Head of caudate nucleus (tissue), 42 donors: Measurements from ENCODE around the gene RLN3.
"Not testable (repeated sequence)": the region's sequence is repeated elsewhere in the genome, so short reads cannot be mapped to it uniquely, and the experiment has no call there.

ENCODE experiments used
- DNase-seq, 42 donors: peaks; one replicate each; pipeline versions ENCODE4 v3.0.0 to v3.0.0-alpha.2; 2020 to 2021; ENCODE audit warnings: mixed read lengths in 7 of 42
- intact Hi-C: fragments of 100-400 bp; cut with DNase I; formaldehyde crosslinking; loops from one replicate; pipeline ENCODE4 v1.15.0; 2022

The RLN3 gene

DNA sequence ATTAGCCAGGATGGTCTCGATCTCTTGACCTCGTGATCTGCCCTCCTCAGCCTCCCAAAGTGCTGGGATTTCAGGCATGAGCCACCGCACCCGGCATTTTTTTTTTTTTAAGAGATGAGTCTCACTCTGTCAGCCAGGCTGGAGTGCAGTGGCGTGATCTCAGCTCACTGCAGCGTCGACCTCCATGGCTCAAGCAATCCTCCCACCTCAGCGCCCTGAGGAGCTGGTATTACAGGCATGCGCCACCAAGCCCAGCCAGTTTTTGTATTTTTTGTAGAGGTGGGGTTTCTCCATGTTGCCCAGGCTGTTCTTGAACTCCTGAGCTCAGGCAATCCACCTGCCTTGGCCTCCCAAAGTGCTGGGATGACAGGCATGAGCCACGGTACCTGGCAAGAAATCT lies 19.9 kb downstream of the RLN3 start:
- intact Hi-C loops, result not testable (repeated sequence)

DNA sequence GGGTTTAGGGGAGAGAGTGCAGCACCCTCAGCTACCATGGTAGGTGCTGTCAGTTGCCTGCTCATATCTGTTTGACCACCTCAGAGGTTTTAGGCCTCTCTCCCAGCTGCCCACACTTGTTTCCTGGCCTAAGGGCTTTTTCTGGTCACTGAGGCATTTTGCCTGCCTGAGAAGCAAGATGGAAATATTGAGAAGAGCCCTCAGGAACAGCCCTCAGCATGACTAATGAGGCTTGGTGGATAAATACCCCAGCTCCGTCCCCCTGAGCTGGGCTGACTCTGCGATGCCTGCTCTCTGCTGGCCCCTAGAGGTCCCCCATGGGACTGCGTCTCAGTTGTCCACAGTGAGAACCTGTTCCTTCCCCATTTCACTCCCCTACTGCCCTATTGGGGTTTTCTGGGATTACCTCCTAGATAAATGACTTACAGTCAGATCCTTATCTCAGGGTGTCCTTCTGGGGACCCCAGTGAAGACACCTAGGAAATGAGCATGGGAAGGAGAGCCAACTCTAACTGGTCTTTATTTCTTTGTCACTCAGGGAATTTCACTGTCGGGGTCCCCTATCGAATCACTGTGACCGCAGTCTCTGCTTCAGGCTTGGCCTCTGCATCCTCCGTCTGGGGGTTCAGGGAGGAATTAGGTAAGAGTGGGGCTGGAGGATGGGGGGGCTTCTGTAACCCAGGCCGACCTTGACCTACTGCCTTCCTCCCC lies 20.6 kb downstream of the RLN3 start:
- intact Hi-C loops, result no loop called here
- peak in 33 of 42 donors; percentile 12 to 75 (median 40) for DNase-seq

More for the DNA sequence above, 19.9 kb downstream of the RLN3 start:
- not testable (repeated sequence) for DNase-seq

DNA sequence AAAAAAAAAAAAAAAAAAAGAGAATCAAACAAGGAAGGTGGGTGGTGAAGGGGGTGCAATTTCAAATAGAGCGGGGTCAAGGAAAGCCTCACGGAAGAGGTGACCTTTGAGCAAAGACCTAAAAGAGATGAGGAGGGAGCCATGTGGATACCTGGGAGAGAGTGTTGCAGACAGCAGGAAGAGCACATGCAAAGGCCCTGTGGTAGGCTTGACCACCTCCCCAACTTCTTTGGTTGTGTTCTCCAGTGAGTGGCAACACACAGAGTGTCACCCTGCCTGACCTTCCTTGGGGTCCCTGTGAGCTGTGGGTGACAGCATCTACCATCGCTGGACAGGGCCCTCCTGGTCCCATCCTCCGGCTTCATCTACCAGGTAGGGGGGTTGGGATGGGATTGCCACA lies 22.6 kb downstream of the RLN3 start:
- no peak for DNase-seq
- intact Hi-C loops, result no loop called here

DNA sequence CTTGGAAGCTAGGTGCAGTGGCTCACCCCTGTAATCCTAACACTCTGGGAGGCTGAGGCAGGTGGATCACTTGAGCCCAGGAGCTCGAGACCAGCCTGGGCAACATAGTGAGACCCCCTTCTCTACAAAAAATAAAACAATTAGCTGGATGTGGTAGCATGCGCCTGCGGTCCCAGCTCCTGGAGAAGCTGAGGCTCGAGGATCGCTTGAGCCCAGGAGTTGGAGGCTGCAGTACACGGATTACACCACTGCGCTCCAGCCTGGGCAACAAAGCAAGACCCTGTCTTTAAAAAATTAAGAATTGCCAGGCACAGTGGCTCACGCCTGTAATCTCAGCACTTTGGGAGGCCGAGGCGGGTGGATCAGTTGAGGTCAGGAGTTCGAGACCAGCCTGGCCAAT lies 23.0 kb downstream of the RLN3 start:
- intact Hi-C loops, DNase-seq: not testable (repeated sequence)

DNA sequence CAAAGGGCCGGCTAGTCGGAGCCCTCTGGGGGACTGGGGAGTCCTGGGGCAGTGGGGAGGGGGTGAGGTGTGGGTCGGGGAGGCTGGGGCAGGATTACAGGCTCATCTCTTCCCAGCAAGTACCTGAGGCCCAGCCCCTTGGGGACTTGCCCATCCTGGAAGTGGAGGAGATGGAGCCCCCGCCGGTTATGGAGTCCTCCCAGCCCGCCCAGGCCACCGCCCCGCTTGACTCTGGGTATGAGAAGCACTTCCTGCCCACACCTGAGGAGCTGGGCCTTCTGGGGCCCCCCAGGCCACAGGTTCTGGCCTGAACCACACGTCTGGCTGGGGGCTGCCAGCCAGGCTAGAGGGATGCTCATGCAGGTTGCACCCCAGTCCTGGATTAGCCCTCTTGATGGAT lies 24.0 kb downstream of the RLN3 start:
- intact Hi-C loops, result no loop called here
- no peak for DNase-seq

DNA sequence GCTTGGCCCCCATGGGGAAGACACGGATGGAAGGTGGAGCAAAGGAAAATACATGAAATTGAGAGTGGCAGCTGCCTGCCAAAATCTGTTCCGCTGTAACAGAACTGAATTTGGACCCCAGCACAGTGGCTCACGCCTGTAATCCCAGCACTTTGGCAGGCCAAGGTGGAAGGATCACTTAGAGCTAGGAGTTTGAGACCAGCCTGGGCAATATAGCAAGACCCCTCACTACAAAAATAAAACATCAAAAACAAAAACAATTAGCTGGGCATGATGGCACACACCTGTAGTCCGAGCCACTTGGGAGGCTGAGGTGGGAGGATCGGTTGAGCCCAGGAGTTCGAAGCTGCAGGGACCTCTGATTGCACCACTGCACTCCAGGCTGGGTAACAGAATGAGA lies 24.5 kb downstream of the RLN3 start:
- intact Hi-C loops, result no loop called here

DNA sequence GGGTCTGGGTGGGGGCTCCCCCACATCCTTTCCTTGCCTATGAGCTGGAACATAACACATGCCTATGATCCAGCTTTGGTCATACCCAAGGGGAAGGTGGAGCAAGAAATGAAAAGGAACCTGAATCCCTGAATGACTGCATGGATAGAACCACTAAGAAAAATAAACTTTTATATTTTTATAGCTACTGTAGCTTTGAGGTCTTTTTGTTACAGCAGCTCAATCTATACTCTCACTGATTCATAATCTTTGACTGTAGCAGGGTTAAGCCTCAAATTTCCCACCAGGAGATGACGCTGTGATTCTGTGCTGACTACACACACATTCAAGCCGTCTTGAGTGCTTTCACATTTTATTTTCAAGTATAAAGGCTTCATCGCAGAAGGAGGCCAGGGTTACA lies 25.1 kb downstream of the RLN3 start:
- intact Hi-C loops, result no loop called here
- no peak for DNase-seq

More for the DNA sequence above, 24.5 kb downstream of the RLN3 start:
- no peak for DNase-seq

DNA sequence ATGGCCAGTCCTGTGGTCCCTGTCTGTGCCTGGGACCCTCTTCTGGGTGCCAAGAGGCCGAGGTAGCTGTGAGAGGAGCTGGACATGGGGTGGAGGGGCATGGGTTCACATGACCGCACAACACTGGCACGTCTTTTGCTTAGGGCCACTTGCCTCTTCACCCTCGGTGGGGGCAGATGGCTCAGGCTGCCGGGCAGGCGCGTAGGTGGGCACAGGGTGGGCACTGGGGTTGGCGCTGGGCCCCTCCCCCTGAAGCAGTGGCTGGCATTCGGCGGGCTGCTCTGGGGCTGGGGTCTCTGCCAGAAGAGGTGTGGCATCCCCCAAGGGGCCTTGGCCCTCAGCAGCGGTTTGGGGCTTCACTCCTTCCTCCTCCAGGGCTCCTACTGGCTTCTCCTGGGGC lies 25.6 kb downstream of the RLN3 start:
- DNase-seq, result no peak
- intact Hi-C loops, result no loop called here

DNA sequence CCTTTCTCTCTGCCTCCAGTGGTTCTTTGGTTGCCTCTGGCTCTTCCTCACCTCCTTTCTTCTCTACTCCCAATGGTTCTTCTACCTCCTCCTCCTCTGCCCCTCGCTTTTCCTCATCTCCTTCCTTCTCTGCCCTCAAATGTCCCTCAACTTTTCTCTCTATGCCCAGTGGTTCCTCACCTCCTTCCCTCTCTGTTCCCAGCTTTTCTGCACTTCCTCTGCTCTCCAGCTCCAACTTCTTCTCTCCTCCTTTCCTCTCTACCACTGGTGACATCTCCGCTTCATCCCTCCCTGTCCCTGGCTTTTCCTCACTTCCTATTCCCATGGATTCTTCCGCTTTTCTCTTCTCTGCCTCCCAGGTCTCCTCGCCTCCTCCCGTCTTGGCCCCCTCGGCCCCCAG lies 26.2 kb downstream of the RLN3 start:
- intact Hi-C loops, result no loop called here
- no peak for DNase-seq

DNA sequence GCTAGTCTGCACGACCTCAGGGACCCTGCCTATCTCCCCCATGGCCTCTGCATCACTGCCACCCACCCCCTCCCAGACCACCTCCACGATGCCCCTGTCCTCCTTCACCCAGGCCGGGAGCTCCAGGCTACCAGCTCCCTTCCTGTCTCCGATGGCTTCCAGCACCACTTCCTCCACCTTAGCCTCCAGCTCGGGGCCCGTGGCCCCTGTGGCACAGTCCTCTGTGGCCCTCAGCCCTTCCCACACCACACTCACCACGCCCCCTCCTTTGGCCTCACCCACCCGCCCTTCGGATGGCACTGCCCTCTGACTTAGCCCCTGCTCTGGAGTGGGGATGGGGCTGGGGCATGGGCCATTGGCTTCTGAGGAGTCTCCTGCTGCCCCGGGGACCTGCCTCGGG lies 26.8 kb downstream of the RLN3 start:
- intact Hi-C loops, result no loop called here
- no peak for DNase-seq

DNA sequence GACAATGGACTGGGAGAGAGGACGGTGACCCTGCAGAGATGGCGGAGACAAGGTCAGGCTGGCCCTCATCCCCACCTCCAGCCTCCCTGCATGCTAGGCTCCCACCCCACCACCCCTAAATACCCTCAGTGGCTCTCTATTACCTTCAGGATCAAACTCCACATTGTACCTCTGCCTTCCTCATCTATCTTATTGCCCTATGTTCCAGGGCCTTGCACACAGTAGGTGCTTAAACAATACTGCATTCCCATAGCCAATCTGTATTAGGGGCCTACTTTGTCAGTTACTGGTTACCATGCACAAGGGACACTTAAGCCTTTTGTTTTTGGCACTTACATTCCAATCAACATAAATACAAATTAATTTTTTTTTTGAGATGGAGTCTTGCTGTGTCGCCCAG lies 27.4 kb downstream of the RLN3 start:
- DNase-seq, result no peak
- intact Hi-C loops, result no loop called here

DNA sequence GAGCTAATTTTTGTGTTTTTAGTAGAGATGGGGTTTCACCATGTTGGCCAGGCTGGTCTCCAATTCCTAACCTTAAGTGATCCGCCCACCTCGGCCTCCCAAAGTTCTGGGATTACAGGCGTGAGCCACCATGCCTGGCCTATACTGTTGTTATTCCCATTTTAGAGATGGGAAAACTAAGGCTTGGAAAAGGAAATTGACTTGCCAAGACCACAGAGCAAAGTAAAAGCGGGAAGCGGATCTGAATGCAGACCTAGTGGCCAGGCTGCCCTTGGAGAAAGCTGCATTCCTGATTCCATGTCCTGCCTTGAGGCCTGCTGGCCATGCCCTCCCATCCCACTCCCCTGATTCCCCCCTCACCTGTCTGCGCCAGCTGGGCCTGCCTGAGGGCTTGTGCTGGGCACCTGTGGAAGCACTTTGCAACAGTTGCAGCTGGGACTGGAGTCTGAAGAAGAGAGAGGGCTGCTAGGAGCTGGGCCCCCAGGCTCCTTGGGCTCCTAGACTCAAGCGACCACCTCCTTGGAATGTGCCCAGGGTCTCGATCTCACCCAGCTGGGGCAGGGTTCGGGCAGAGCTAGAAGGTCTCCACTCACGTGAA lies 28.2 kb downstream of the RLN3 start:
- intact Hi-C loops, result no loop called here
- DNase-seq, result no peak

DNA sequence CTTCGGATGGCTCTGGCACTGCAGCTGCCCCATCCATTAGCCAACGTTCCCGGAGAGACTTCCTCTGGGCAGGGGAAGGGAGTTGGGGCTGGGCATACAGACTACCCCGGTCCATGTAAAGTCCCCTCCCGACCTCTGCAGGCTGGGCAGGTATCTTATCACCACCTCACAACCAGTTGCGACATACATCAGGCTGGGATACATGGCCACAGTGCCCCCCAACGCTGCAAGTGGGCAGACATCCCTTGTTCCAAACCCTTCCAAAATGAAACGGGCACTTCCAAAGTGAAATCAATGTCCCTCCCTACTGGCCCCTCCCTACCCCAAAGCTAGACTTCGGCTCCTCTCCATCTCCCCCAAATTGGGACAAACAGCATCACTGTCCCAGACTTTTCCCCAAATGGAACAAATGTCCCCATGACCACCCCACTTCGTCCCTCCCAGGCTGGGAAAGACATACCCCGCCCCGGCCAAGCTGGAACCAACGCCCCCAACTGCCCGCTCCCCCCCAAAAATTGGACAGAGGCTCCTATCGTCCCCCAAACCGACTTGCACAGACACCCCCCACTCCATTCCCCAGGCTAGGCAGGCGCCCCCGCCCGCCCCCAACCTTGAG lies 28.9 kb downstream of the RLN3 start:
- intact Hi-C loops, result no loop called here

DNA sequence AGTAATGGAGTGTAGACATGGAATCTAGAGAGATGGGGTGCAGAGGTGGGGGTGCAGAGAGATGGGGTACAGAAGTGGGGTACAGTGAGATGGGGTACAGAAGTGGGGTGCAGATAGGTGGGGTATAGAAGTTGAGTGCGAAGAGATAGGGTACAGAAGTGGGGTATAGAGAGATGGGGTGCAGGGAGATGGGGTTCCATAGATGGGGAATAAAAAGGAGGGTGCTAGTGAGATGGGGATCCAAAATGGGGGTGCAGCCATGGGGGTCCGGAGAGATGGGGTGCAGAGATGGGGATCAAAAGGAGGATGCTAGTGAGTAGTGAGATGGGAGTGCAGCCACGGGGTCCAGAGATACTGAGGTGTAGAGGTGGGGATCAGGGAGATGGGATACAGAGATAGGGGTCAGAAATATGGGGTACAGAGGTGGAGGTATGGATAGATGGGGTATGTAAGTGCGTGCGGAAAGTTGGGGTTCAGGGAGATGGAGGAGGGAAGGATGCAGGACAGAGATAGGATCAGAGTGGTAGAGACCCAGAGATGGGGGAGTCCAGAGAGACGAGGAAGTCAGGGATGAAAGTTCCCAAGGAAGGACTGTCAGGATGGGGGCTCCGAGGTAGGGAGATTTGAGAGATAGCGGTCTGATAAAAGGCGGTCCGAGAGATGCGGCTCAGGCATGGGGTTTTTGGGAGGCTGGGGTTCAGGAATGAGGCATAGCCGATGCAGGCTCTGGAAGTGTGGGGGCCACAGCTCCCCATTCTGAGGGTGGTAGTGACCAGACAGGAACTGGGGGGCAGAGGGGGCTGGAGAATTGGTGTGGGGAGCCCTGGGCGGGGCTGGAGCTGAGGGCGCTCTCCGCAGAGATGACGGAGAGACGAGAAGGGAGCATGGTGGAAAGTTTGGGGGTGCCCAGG lies 30.5 kb downstream of the RLN3 start:
- intact Hi-C loops, result no loop called here
- DNase-seq, result no peak

More for the DNA sequence above, 28.9 kb downstream of the RLN3 start:
- no peak for DNase-seq

DNA sequence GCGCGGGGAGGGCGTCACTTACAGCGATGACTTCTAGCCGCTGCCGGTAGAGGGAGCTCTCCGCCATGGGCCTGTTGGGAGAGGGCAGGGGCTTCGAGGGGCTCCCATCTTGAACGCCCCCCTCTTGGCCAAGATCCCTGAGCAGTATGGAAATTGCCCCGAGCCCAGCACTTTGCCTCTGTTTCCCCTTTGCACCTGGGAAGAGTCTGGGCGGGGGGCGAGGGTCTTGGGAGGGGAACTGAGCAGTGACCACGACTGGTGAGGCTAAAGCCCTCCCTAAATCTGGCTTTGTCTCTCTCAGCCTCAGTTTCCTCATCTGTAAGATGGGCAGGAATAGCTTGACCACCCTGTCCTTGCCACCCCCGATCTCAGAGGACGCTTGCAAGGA lies 31.1 kb downstream of the RLN3 start:
- DNase-seq, result peak in 1 of 42 donors; percentile 40
- intact Hi-C loops, result no loop called here

DNA sequence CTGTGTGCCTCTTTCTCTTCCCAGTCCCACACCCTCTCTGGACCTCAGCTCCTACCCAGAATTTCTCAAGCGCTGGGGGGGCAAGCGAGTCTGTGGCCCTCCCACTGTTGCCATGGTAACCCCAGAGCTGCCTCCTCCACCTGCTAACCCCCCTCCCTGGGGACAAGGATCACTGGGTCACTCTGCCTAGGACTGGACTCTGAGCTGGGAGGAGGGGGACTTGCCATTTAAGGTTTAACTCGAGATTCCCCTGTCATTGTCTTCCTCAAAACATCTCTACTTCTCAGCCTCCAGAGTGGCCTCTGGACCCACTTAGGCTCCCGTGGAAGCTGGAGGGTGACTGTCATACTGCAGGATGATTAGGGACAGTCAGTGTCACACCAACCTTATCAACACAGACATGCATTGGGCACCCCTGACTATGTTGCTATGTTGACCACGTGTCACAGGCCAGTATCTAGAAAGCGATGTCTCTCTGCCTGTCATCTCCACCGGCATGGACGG lies 31.8 kb downstream of the RLN3 start:
- DNase-seq, result no peak
- intact Hi-C loops, result no loop called here

DNA sequence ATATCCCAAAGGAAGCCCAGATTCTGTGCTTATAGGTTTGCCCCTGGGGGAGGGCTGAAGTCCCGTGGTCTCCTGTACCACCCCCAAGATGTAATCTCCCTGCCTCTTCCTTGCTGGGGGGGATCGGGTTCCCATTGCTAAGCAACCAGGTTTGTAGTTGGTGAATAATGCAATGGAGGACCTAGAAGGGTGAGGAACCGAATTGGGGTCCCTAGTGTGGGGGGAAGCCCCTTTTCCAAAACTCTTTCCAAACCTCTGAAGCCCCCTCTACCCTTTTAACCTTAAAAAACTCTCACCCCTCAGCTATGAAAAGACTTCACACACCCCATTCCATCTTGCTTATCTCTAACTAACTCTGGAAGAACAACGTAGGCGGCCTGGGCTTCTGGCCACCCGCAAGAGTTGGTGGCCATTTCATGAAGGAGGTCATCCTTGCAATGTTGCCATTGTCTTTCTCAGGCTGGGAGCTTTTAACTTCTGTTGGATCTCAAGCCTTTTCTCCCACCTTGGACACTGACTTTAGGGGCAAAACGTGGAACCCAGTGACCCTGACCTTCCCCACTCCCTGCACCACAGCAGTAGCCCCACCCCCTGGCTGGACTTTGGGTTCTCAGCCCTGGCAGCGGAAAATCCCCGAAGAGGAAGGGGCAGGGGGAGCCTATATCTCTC lies 33.3 kb downstream of the RLN3 start:
- intact Hi-C loops, result no loop called here
- no peak for DNase-seq

DNA sequence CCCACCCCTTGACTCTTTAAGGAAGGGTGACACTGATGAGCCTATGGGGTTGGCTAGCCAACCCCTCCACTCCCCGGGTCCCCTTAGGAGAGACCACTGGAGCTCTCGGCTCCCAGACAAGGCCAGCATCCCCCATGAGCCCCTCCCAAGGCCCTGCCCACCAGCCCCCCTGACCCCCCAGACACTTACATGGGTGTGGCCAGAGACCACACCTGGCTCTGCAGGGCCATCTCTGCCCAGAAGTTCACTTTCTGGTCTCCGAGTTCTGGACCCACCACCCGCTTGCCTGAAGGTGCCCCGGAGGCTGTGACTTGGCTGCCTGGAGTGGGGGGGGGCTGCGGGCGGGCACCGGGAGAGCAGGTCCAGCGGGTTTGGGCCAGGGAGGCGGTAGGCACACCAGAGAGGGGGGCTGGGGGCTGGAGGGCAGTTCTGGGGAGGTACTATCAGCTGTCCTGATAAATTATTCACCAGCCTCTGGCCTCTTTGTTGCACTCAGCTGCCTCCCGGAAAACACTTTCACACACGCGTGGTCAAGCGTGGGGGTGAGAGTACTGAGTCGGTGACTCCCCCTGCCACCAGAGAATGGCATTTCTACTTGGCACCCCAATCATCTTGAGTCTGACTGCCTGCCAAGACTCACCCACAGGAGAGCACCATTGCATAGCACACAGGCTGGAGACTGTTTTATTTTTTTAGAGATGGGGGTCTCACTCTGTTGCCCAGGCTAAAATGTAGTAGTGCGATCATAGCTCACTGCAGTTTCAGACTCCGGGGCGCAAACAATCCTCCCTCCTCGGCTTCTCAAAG lies 34.0 kb downstream of the RLN3 start, which contains the start of gene PALM3:
Gene PALM3 (minus strand): TSS at position 326 of the 807 bp plus-strand sequence. CDS start 96 bp downstream, at position 230.
- intact Hi-C loops, result no loop called here
- no peak for DNase-seq
